Psoas muscle (tissue), 8 donors: ENCODE results near the gene PRKCSH. TPM values are rescaled to one million over a fixed set of nuclear protein-coding genes. Genes with fewer than 3 reads are reported as not detected.

Source experiments
- ATAC-seq, 4 donors: fragments of 200-7000 bp; cut with Tn5 transposase; one replicate each; pipeline ENCODE4 v1.9.1; 2020; ENCODE audit warnings: moderate library complexity in 3 of 4, mild to moderate bottlenecking in 2 of 4
- DNase-seq, 2 donors: peaks; one replicate each; pipeline ENCODE4 v3.0.0-alpha.2; 2020
- H3K27ac ChIP-seq: fragments of 200-600 bp; one replicate; pipeline ENCODE4 v1.8.0; 2022
- H3K27me3 ChIP-seq, 3 donors: fragments of 200-600 bp in 1 of 3; one replicate each; pipeline versions ENCODE4 v1.6.1 to v1.8.0; 2013 to 2022; ENCODE audit warnings: low read length in 2 of 3, mild to moderate bottlenecking in 2 of 3, moderate library complexity in 1 of 3; ENCODE audit not compliant: insufficient read depth in 3 of 3
- H3K36me3 ChIP-seq, 2 donors: fragments of 200-600 bp in 1 of 2; one replicate each; pipeline versions ENCODE4 v1.6.1 to v1.8.0; 2013 to 2022; ENCODE audit warnings: low read depth in 1 of 2, mild to moderate bottlenecking in 1 of 2, moderate library complexity in 1 of 2; ENCODE audit not compliant: insufficient read depth in 1 of 2
- H3K4me1 ChIP-seq: fragments of 200-600 bp; one replicate; pipeline ENCODE4 v1.8.0; 2022
- H3K4me3 ChIP-seq: fragments of 200-600 bp; one replicate; pipeline ENCODE4 v1.8.0; 2022; ENCODE audit warnings: mild to moderate bottlenecking
- H3K9me3 ChIP-seq: fragments of 200-600 bp; one replicate; pipeline ENCODE4 v1.8.0; 2022
- WGBS, 3 donors: extraction: QIAGEN DNeasy Blood & Tissue Kit; methylation state at CpG; one replicate each; pipeline versions ENCODE4 v1.1.6 to v1.1.7; 2013; 5-methylcytosine and 5-hydroxymethylcytosine counted together
- intact Hi-C, 2 donors: fragments of 100-400 bp; cut with DNase I; formaldehyde crosslinking; loops; one replicate each; pipeline versions ENCODE4 v1.11.0 to v1.14.2; 2022
- long read RNA-seq, 2 donors: library from polyadenylated mRNA; unstranded; transcript quantifications; one replicate each; pipeline ENCODE4 v2.0.0, GENCODE V29; 2021
- polyA plus RNA-seq, 3 donors: library from polyadenylated mRNA; stranded (reverse); fragments of 200-250 nt; gene quantifications; one replicate each; pipeline ENCODE4 v1.2.3, GENCODE V29; 2013
- total RNA-seq, 4 donors: library from RNA; stranded (reverse); fragmentation: NEBNext Ultra II Directional in 2 of 4; extraction: Animal tissue kit (Norgen Biotek cat#: 25700) in 2 of 4; gene quantifications; one replicate each; pipeline versions ENCODE4 v1.2.1 to v1.2.4, GENCODE V29; 2021 to 2023
- TF ChIP-seq, protein P1 (sequence below): fragments of 200-600 bp; IDR thresholded peaks from one replicate; pipeline ENCODE4 v1.8.0; 2022; ENCODE audit warnings: antibody characterized with exemption
- donor health status: healthy with polysubstance abuse.
- donor health status: DM: no; HTN: no; CAD: no; lungs with moderate emphysema.
- donor health status: Bipolar disorder and iron deficiency.
- donor health status: healthy.
- donor health status: DM: yes; HTN: yes; CAD: no.
- donor health status: DM: no; HTN: no; CAD: no.
- donor health status: DM: no; HTN: no; CAD: no.
- donor health status: DM: yes; HTN: yes; CAD: no.

Gene PRKCSH
- total RNA-seq, result 10 to 100 TPM; 60.9 to 98.4 (median 74.6) TPM
- polyA plus RNA-seq, result 10 to 100 TPM; 48.5 to 59.7 (median 59.7) TPM
- long read RNA-seq, donor 1, partial matches to known transcripts, result 6 of 18 reads
- long read RNA-seq, donor 1, other reads (novel, unspliced or antisense), result 12 of 18 reads
- long read RNA-seq, donor 2, partial matches to known transcripts, result 9 of 31 reads
- long read RNA-seq, donor 2, other reads (novel, unspliced or antisense), result 21 of 31 reads

- intact Hi-C loops, result no loop called here
- H3K36me3 ChIP-seq, result peaks cover 0 to 39% of the 10 kb centered on the region in 2 donors
- ATAC-seq, result peak; percentile 97 to 99 (median 98)
- peaks cover 9% of the 10 kb centered on the region for H3K4me1 ChIP-seq
- H3K27ac ChIP-seq, result peak within 1 kb of the TSS; percentile 79
- H3K27me3 ChIP-seq, result no peaks in the 10 kb centered on the region
- peak within 1 kb of the TSS; percentile 94 for H3K4me3 ChIP-seq
- TF ChIP-seq, protein P1, sequence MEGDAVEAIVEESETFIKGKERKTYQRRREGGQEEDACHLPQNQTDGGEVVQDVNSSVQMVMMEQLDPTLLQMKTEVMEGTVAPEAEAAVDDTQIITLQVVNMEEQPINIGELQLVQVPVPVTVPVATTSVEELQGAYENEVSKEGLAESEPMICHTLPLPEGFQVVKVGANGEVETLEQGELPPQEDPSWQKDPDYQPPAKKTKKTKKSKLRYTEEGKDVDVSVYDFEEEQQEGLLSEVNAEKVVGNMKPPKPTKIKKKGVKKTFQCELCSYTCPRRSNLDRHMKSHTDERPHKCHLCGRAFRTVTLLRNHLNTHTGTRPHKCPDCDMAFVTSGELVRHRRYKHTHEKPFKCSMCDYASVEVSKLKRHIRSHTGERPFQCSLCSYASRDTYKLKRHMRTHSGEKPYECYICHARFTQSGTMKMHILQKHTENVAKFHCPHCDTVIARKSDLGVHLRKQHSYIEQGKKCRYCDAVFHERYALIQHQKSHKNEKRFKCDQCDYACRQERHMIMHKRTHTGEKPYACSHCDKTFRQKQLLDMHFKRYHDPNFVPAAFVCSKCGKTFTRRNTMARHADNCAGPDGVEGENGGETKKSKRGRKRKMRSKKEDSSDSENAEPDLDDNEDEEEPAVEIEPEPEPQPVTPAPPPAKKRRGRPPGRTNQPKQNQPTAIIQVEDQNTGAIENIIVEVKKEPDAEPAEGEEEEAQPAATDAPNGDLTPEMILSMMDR, result peak; percentile 77
- H3K9me3 ChIP-seq, result no peaks in the 10 kb centered on the region
- 0 to 1% (median 1%) methylated on average over 53 of the region's 53 CpGs for WGBS, 3 donors
- DNase-seq, result peak; percentile 98 to 99
These were observed at the start of gene PRKCSH, which contains the start of gene ODAD3 for GRCh38 chr19:11435057-11435832. TSS of gene PRKCSH (plus strand) at chr19:11435635. CDS start at chr19:11436118, 483 bp downstream. TSS of gene ODAD3 (minus strand) at chr19:11435121. CDS start at chr19:11435016, 105 bp downstream.

- TF ChIP-seq, protein P1, result no peak
- H3K4me3 ChIP-seq, result no peak overlapping the region
- peaks cover 0 to 15% (median 10%) of the 10 kb centered on the region in 3 donors for H3K27me3 ChIP-seq
- DNase-seq (no peak), ATAC-seq (no peak)
- H3K36me3 ChIP-seq, result no peaks in the 10 kb centered on the region
- H3K9me3 ChIP-seq, result no peaks in the 10 kb centered on the region
- intact Hi-C loops, result no loop called here
- H3K4me1 ChIP-seq, result peaks cover 8% of the 10 kb centered on the region
- no peak overlapping the region for H3K27ac ChIP-seq
- 70 to 73% (median 71%) methylated on average over 19 of the region's 19 CpGs for WGBS, 3 donors
These were observed 48.0 kb upstream of the PRKCSH start for GRCh38 chr19:11387162-11388034.

DNA sequence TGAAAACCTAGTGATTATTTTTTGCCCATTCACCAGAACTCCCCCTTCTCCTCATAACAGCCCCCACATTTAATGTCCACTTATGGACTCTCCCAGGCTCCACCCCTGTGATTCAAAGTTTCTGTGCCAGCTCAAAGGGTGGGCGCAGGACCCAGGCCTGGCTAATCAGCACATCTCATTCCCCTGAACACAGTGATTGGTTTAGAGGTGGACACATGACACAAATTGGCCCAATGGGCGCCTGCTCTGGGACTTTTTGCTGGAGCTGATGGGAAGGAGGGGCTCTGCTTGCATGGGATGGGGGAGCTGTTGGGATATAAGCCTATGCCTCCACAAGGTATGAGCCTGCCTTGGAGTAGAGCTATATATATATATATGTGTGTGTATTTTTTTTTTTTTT, 45.1 kb upstream of the PRKCSH start:
- DNase-seq (no peak), ATAC-seq (no peak)
- H3K27ac ChIP-seq, result no peak overlapping the region
- no peaks in the 10 kb centered on the region for H3K4me1 ChIP-seq
- H3K4me3 ChIP-seq, result no peak overlapping the region
- H3K27me3 ChIP-seq, result peaks cover 0 to 8% (median 3%) of the 10 kb centered on the region in 3 donors
- intact Hi-C loops, result no loop called here
- TF ChIP-seq, protein P1, result no peak
- 87 to 96% (median 92%) methylated on average over 2 of the region's 2 CpGs for WGBS, 3 donors
- no peaks in the 10 kb centered on the region for H3K9me3 ChIP-seq
- H3K36me3 ChIP-seq, result no peaks in the 10 kb centered on the region

DNA sequence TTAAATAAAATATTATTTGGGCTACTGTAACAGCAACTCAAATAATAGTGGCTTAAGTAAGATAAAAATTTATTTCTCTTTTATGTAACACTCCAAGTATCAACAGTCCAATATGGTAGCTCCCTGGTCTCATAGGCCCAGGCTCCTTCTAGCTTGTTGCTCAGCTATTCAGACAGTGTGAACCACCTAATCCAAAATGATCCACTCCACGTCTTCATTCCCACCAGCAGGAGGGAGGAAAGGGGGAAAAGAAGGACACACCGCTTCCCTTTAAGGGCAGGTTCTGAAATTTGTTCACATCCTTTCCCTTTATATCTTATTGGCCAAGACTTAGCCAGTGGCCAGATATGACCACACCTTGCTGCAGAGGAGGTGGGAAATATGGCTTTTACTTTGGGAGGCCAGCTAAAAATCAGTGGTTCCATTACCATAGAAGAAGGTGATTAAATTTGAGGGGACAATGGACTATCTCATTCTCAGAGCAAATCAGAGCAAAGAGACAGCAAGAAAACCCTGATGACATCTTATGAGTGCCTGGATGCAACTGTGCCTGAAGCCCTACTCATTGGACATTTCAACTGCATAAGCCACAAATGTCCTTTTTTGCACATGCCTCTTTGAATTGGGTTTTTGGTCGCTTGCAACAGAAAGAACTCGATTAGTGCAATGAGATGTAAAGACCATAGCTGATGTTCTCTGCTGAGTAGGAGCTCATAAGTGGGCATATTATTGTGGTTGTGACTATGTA, 44.3 kb upstream of the PRKCSH start:
- H3K4me3 ChIP-seq, result no peak overlapping the region
- DNase-seq (no peak), ATAC-seq (no peak)
- intact Hi-C loops, result no loop called here
- peaks cover 0 to 8% (median 8%) of the 10 kb centered on the region in 3 donors for H3K27me3 ChIP-seq
- no peaks in the 10 kb centered on the region for H3K36me3 ChIP-seq
- H3K4me1 ChIP-seq, result no peaks in the 10 kb centered on the region
- TF ChIP-seq, protein P1, result no peak
- H3K27ac ChIP-seq, result no peak overlapping the region
- no peaks in the 10 kb centered on the region for H3K9me3 ChIP-seq
- WGBS, 3 donors, result 63 to 69% (median 65%) methylated on average over 4 of the region's 4 CpGs
